K562 (cell line): ENCODE measurements around the gene KIF21A. TPM values are rescaled to one million over a fixed set of nuclear protein-coding genes. Genes with fewer than 3 reads are reported as not detected.

Experiments used
- CHD7 ChIP-seq: fragments of 200-600 bp; sonication (generic); IDR thresholded peaks from one replicate; pipeline ENCODE4 v1.6.1; 2012; ENCODE audit warnings: mild to moderate bottlenecking, low read depth, low read length, inconsistent platforms
- CUX1 ChIP-seq: fragments of 200-800 bp; sonication (Bioruptor generic); IDR thresholded peaks from 2 replicates; pipeline ENCODE4 v1.6.1; 2016; ENCODE audit warnings: missing genetic modification characterization, missing compliant biosample characterization
- HDAC6 ChIP-seq: IDR thresholded peaks from 2 replicates; pipeline ENCODE4 v1.6.1; 2012; ENCODE audit warnings: low read depth, mild to moderate bottlenecking, control low read depth, inconsistent platforms, low read length, moderate library complexity
- ZBTB17 ChIP-seq: fragments of 450-650 bp; formaldehyde crosslinking; IDR thresholded peaks from 2 replicates; pipeline ENCODE4 v1.4.0; 2020; ENCODE audit warnings: mild to moderate bottlenecking
- ZHX1 ChIP-seq: fragments of 150-350 bp; conservative IDR thresholded peaks from 2 replicates; pipeline ENCODE4 v1.6.1; 2014; ENCODE audit warnings: low read length
- polyA plus RNA-seq, 8 experiments: library from polyadenylated mRNA; depleted of rRNA in 4 of 8; stranded (reverse) in 5 of 8; unstranded in 3 of 8; fragments of >200 nt; fragmentation: Nextera tagmentation in 2 of 8; fragmentation: Illumina TruSeq in 1 of 8; extraction: Ambion mirVana in 2 of 8; extraction: Trizol in 1 of 8; gene quantifications; 2 replicates each; pipeline versions ENCODE4 v1.2.1 to v1.2.3, GENCODE V29; 2011 to 2014; ENCODE audit warnings: inconsistent platforms in 1 of 8, missing spikeins in 1 of 8
- total RNA-seq, 7 experiments: library from RNA; depleted of rRNA in 6 of 7; stranded (reverse); fragments of >200 nt in 6 of 7; fragmentation: Illumina TruSeq in 2 of 7; extraction: Trizol in 2 of 7; gene quantifications; 2 replicates each; pipeline versions ENCODE4 v1.2.1 to v1.2.3, GENCODE V29; 2011 to 2021; ENCODE audit warnings: low replicate concordance in 1 of 7

Gene KIF21A
- total and polyA plus RNA-seq, 9 of the 15 experiments (the other 6 are each of a cell fraction or from before 2014, with no cell fraction given) = 17.7 to 45.0 (median 30.3) TPM

- TF ChIP-seq HDAC6 (no peak), CUX1 (CRISPR knock-in tag) (no peak), ZHX1 (no peak), CHD7 (no peak), ZBTB17 (CRISPR knock-in tag) (no peak)
Observed at GRCh38 chr12:39380090-39380489, 62.8 kb downstream of the KIF21A start (continued).
